Measurements from ENCODE around the gene FBXO28.

FBXO28 gene

GRCh38 chr1:224092111-224092510 lies 21.8 kb upstream of the FBXO28 start:
- no peak for DNase-seq (ENCODE audit: low read depth)
- H3K4me3 ChIP-seq (ENCODE audit: low read depth, low read length) = no peak overlapping the region

- DNase-seq (ENCODE audit: low read depth) = no peak
- H3K4me3 ChIP-seq (ENCODE audit: low read depth, low read length) = no peak overlapping the region
These were observed 21.3 kb upstream of the FBXO28 start for GRCh38 chr1:224092601-224093000.

- DNase-seq (ENCODE audit: low read depth) = no peak
- no peak overlapping the region for H3K4me3 ChIP-seq (ENCODE audit: low read depth, low read length)
These were observed 18.6 kb upstream of the FBXO28 start for GRCh38 chr1:224095339-224095738.

GRCh38 chr1:224095867-224096266 lies 18.0 kb upstream of the FBXO28 start:
- DNase-seq (ENCODE audit: low read depth) = no peak
- no peak overlapping the region for H3K4me3 ChIP-seq (ENCODE audit: low read depth, low read length)

GRCh38 chr1:224096773-224097172 lies 17.1 kb upstream of the FBXO28 start:
- H3K4me3 ChIP-seq (ENCODE audit: low read depth, low read length) = no peak overlapping the region
- DNase-seq (ENCODE audit: low read depth) = no peak

GRCh38 chr1:224098007-224098406 lies 15.9 kb upstream of the FBXO28 start:
- no peak for DNase-seq (ENCODE audit: low read depth)
- H3K4me3 ChIP-seq (ENCODE audit: low read depth, low read length) = no peak overlapping the region

GRCh38 chr1:224106568-224107281 lies 7.2 kb upstream of the FBXO28 start:
- peak; percentile 23 for DNase-seq (ENCODE audit: low read depth)
- H3K4me3 ChIP-seq (ENCODE audit: low read depth, low read length) = no peak overlapping the region

- no peak for DNase-seq (ENCODE audit: low read depth)
- H3K4me3 ChIP-seq (ENCODE audit: low read depth, low read length) = no peak overlapping the region
These were observed 6.7 kb upstream of the FBXO28 start for GRCh38 chr1:224107282-224107625.

- H3K4me3 ChIP-seq (ENCODE audit: low read depth, low read length) = no peak overlapping the region
- DNase-seq (ENCODE audit: low read depth) = no peak
These were observed 4.9 kb upstream of the FBXO28 start for GRCh38 chr1:224108991-224109390.

- no peak overlapping the region for H3K4me3 ChIP-seq (ENCODE audit: low read depth, low read length)
- DNase-seq (ENCODE audit: low read depth) = no peak
These were observed 3.9 kb upstream of the FBXO28 start for GRCh38 chr1:224109981-224110380.

- H3K4me3 ChIP-seq (ENCODE audit: low read depth, low read length) = no peak overlapping the region
- no peak for DNase-seq (ENCODE audit: low read depth)
These were observed 906 bp upstream of the FBXO28 start for GRCh38 chr1:224113005-224113404.

- no peak for DNase-seq (ENCODE audit: low read depth)
- peak overlapping the region; percentile 98 for H3K4me3 ChIP-seq (ENCODE audit: low read depth, low read length)
These were observed 380 bp upstream of the FBXO28 start for GRCh38 chr1:224113545-224113917.

GRCh38 chr1:224114787-224115175 lies 870 bp downstream of the FBXO28 start:
- peak overlapping the region; percentile 98 for H3K4me3 ChIP-seq (ENCODE audit: low read depth, low read length)
- DNase-seq (ENCODE audit: low read depth) = no peak

- DNase-seq (ENCODE audit: low read depth) = peak; percentile 17
- H3K4me3 ChIP-seq (ENCODE audit: low read depth, low read length) = no peak overlapping the region
These were observed 2.2 kb downstream of the FBXO28 start for GRCh38 chr1:224116131-224116530.

GRCh38 chr1:224118688-224119087 lies 4.8 kb downstream of the FBXO28 start:
- no peak overlapping the region for H3K4me3 ChIP-seq (ENCODE audit: low read depth, low read length)
- no peak for DNase-seq (ENCODE audit: low read depth)

GRCh38 chr1:224123136-224123535 lies 9.2 kb downstream of the FBXO28 start:
- no peak for DNase-seq (ENCODE audit: low read depth)
- no peak overlapping the region for H3K4me3 ChIP-seq (ENCODE audit: low read depth, low read length)

GRCh38 chr1:224124220-224124619 lies 10.3 kb downstream of the FBXO28 start:
- DNase-seq (ENCODE audit: low read depth) = no peak

GRCh38 chr1:224127925-224128819 lies 14.3 kb downstream of the FBXO28 start:
- H3K4me3 ChIP-seq (ENCODE audit: low read depth, low read length) = no peak overlapping the region
- peak; percentile 11 for DNase-seq (ENCODE audit: low read depth)

More at GRCh38 chr1:224124220-224124619, 10.3 kb downstream of the FBXO28 start:
- H3K4me3 ChIP-seq (ENCODE audit: low read depth, low read length) = no peak overlapping the region

- H3K4me3 ChIP-seq (ENCODE audit: low read depth, low read length) = no peak overlapping the region
These were observed 17.3 kb downstream of the FBXO28 start for GRCh38 chr1:224131253-224131652.

GRCh38 chr1:224132901-224133300 lies 19.0 kb downstream of the FBXO28 start:
- no peak for DNase-seq (ENCODE audit: low read depth)
- no peak overlapping the region for H3K4me3 ChIP-seq (ENCODE audit: low read depth, low read length)

More at GRCh38 chr1:224131253-224131652, 17.3 kb downstream of the FBXO28 start:
- DNase-seq (ENCODE audit: low read depth) = no peak

Data from skeletal muscle cell (primary cell).